CD14-positive monocyte (primary cell): ENCODE data around the gene PIK3R2. TPM values are rescaled to one million over a fixed set of nuclear protein-coding genes. Genes with fewer than 3 reads are reported as not detected.

Experiments used
- DNase-seq, 3 donors: peaks; one replicate each; pipeline ENCODE4 v3.0.0-alpha.2; 2011 to 2022
- H2AFZ ChIP-seq: 2 replicates; pipeline ENCODE4 v1.6.0; 2012; ENCODE audit warnings: mild to moderate bottlenecking, low read depth, low read length, inconsistent platforms; ENCODE audit not compliant: insufficient read depth, poor library complexity, severe bottlenecking
- H3K27ac ChIP-seq, 2 donors: 1 replicate in 1 of 2; 2 replicates in 1 of 2; pipeline ENCODE4 v1.5.1; 2012 to 2013; ENCODE audit warnings: low read length in 2 of 2, control low read depth in 1 of 2, inconsistent platforms in 1 of 2, low read depth in 1 of 2, mild to moderate bottlenecking in 1 of 2
- H3K27me3 ChIP-seq, 2 donors: one replicate each; pipeline versions ENCODE4 v1.6.0 to v1.6.1; 2011 to 2013; ENCODE audit warnings: low read length in 2 of 2; ENCODE audit not compliant: control insufficient read depth in 2 of 2, insufficient read depth in 2 of 2
- H3K36me3 ChIP-seq, 2 donors: replicated peaks in 1 of 2; 1 replicate in 1 of 2; 2 replicates in 1 of 2; pipeline versions ENCODE4 v1.5.1 to v1.6.1; 2012 to 2013; ENCODE audit warnings: low read length in 2 of 2, control low read depth in 1 of 2, inconsistent platforms in 1 of 2, mild to moderate bottlenecking in 1 of 2; ENCODE audit not compliant: insufficient read depth in 2 of 2, control insufficient read depth in 1 of 2
- H3K4me1 ChIP-seq, 2 donors: 1 replicate in 1 of 2; 2 replicates in 1 of 2; pipeline versions ENCODE4 v1.5.1 to v1.6.1; 2012 to 2013; ENCODE audit warnings: low read length in 2 of 2, control low read depth in 1 of 2, inconsistent platforms in 1 of 2, mild to moderate bottlenecking in 1 of 2, moderate library complexity in 1 of 2; ENCODE audit not compliant: insufficient read depth in 2 of 2, control insufficient read depth in 1 of 2
- H3K4me2 ChIP-seq: replicated peaks from 2 replicates; pipeline ENCODE3; 2012; ENCODE audit warnings: low read length, moderate library complexity, mild to moderate bottlenecking; ENCODE audit not compliant: poor library complexity, severe bottlenecking; ENCODE audit errors: extremely low read depth
- H3K4me3 ChIP-seq, 3 experiments: fragments of 200-600 bp in 1 of 3; sonication (generic) in 1 of 3; replicated peaks in 1 of 3; 1 replicate in 2 of 3; 2 replicates in 1 of 3; pipeline ENCODE4 v1.5.1; 2011 to 2013; ENCODE audit warnings: low read length in 3 of 3, mild to moderate bottlenecking in 3 of 3, control low read depth in 2 of 3, low read depth in 2 of 3, inconsistent platforms in 1 of 3, moderate library complexity in 1 of 3
- H3K79me2 ChIP-seq: 2 replicates; pipeline ENCODE4 v1.6.0; 2012; ENCODE audit warnings: mild to moderate bottlenecking, control low read depth, inconsistent platforms, low read length, moderate library complexity; ENCODE audit not compliant: insufficient read depth
- H3K9ac ChIP-seq: 2 replicates; pipeline ENCODE4 v1.6.0; 2017; ENCODE audit warnings: low read length, mild to moderate bottlenecking; ENCODE audit not compliant: insufficient read depth, poor library complexity, severe bottlenecking
- H3K9me3 ChIP-seq, 2 donors: replicated peaks in 1 of 2; 1 replicate in 1 of 2; 2 replicates in 1 of 2; pipeline versions ENCODE4 v1.5.1 to v1.6.1; 2012 to 2013; ENCODE audit warnings: low read length in 2 of 2, control low read depth in 1 of 2; ENCODE audit not compliant: control insufficient read depth in 1 of 2, insufficient read depth in 1 of 2
- H4K20me1 ChIP-seq: 2 replicates; pipeline ENCODE4 v1.6.0; 2012; ENCODE audit warnings: mild to moderate bottlenecking, low read length, control low read depth, moderate library complexity; ENCODE audit not compliant: insufficient read depth
- H3K27ac Mint-ChIP-seq, 7 donors: one replicate each; pipeline ENCODE4 v1.8.0; 2020; ENCODE audit warnings: mild to moderate bottlenecking in 7 of 7, mixed read lengths in 7 of 7, moderate library complexity in 6 of 7, inconsistent platforms in 2 of 7
- H3K27me3 Mint-ChIP-seq, 3 donors: one replicate each; pipeline ENCODE4 v1.8.0; 2021 to 2022; ENCODE audit warnings: low read depth in 3 of 3, mild to moderate bottlenecking in 3 of 3, mixed read lengths in 3 of 3, moderate library complexity in 3 of 3, inconsistent platforms in 1 of 3
- H3K36me3 Mint-ChIP-seq, 2 donors: one replicate each; pipeline ENCODE4 v1.8.0; 2020; ENCODE audit warnings: mixed read lengths in 2 of 2, inconsistent platforms in 1 of 2, mild to moderate bottlenecking in 1 of 2
- H3K4me1 Mint-ChIP-seq: one replicate; pipeline ENCODE4 v1.8.0; 2020; ENCODE audit warnings: mild to moderate bottlenecking, mixed read lengths
- H3K4me3 Mint-ChIP-seq, 2 donors: one replicate each; pipeline ENCODE4 v1.8.0; 2020; ENCODE audit warnings: mild to moderate bottlenecking in 2 of 2, mixed read lengths in 2 of 2, moderate library complexity in 1 of 2
- H3K9me3 Mint-ChIP-seq, 7 donors: one replicate each; pipeline ENCODE4 v1.8.0; 2020 to 2022; ENCODE audit warnings: mixed read lengths in 7 of 7, mild to moderate bottlenecking in 6 of 7, moderate library complexity in 6 of 7, inconsistent platforms in 2 of 7
- CTCF ChIP-seq: fragments of 200-600 bp; IDR thresholded peaks from one replicate; pipeline ENCODE4 v1.8.0; 2022; ENCODE audit warnings: antibody characterized with exemption, mild to moderate bottlenecking
- WGBS: methylation state at CpG from one replicate; pipeline ENCODE4 v1.1.5; 2013; ENCODE audit warnings: missing lambda C conversion rate; ENCODE audit not compliant: insufficient coverage; 5-methylcytosine and 5-hydroxymethylcytosine counted together
- intact Hi-C, 2 donors: fragments of 100-400 bp; cut with micrococcal nuclease; formaldehyde crosslinking; loops; one replicate each; pipeline versions ENCODE4 v1.15.0 to v1.15.1; 2023
- polyA plus RNA-seq, 3 donors: library from polyadenylated mRNA; depleted of rRNA in 1 of 3; unstranded in 2 of 3; stranded (reverse) in 1 of 3; fragments of 300-500 nt in 2 of 3; fragments of >200 nt in 1 of 3; fragmentation: Illumina TruSeq in 2 of 3; gene quantifications; 1 replicate in 2 of 3; 2 replicates in 1 of 3; pipeline ENCODE4 v1.2.3, GENCODE V29; 2012 to 2021

PIK3R2 gene
- polyA plus RNA-seq, 3 donors: 0.99 to 7.7 (median 2.0) TPM

GRCh38 chr19:18144906-18145305, 8.1 kb upstream of the PIK3R2 start:
- H3K36me3 ChIP-seq: peaks cover 87 to 98% of the 10 kb centered on the region in 2 donors
- WGBS: over 99% methylated on average over 22 of the region's 28 CpGs
- H4K20me1 ChIP-seq: peaks cover 37% of the 10 kb centered on the region
- no peak for DNase-seq
- Mint-ChIP-seq H3K27me3 (peaks cover 0 to 5% (median 1%) of the 10 kb centered on the region in 3 donors), H3K4me3 (no peak overlapping the region), H3K9me3 (peaks cover 0 to 4% (median 0%) of the 10 kb centered on the region in 7 donors), H3K27ac (no peak overlapping the region), H3K36me3 (peaks cover 79 to 98% of the 10 kb centered on the region in 2 donors), H3K4me1 (no peaks in the 10 kb centered on the region)
- H3K27ac ChIP-seq: no peak overlapping the region
- no peaks in the 10 kb centered on the region for H3K27me3 ChIP-seq
- H3K9ac ChIP-seq: no peak overlapping the region
- H3K4me1 ChIP-seq: no peaks in the 10 kb centered on the region
- TF ChIP-seq CTCF: no peak
- no peak overlapping the region for H3K4me2 ChIP-seq
- no peak overlapping the region for H3K4me3 ChIP-seq
- H3K79me2 ChIP-seq: no peaks in the 10 kb centered on the region
- intact Hi-C loops: no loop called here
- H2AFZ ChIP-seq: no peak overlapping the region
- H3K9me3 ChIP-seq: no peaks in the 10 kb centered on the region

- peaks cover 0 to 5% (median 1%) of the 10 kb centered on the region in 3 donors for H3K27me3 Mint-ChIP-seq
- no peak overlapping the region for H3K4me3 Mint-ChIP-seq
- intact Hi-C loops: no loop called here
- Histone ChIP-seq H3K4me1 (no peaks in the 10 kb centered on the region), H2AFZ (no peak overlapping the region), H3K36me3 (peaks cover 87 to 98% of the 10 kb centered on the region in 2 donors), H3K9me3 (no peaks in the 10 kb centered on the region), H3K27me3 (no peaks in the 10 kb centered on the region), H3K27ac (no peak overlapping the region), H3K4me2 (no peak overlapping the region), H3K9ac (no peak overlapping the region), H3K4me3 (no peak overlapping the region), H3K79me2 (no peaks in the 10 kb centered on the region), H4K20me1 (peaks cover 37% of the 10 kb centered on the region)
- WGBS: 98% methylated on average over 15 of the region's 19 CpGs
- DNase-seq: no peak
- H3K27ac Mint-ChIP-seq: no peak overlapping the region
- H3K9me3 Mint-ChIP-seq: peaks cover 0 to 4% (median 0%) of the 10 kb centered on the region in 7 donors
- H3K4me1 Mint-ChIP-seq: no peaks in the 10 kb centered on the region
- peaks cover 74 to 98% of the 10 kb centered on the region in 2 donors for H3K36me3 Mint-ChIP-seq
- TF ChIP-seq CTCF: no peak
Measured at GRCh38 chr19:18145391-18145999, 7.5 kb upstream of the PIK3R2 start.
